ENCODE results near the gene RASSF6. TPM values are rescaled to one million over a fixed set of nuclear protein-coding genes. Genes with fewer than 3 reads are reported as not detected.
"Not testable (repeated sequence)": the region's sequence is repeated elsewhere in the genome, so short reads cannot be mapped to it uniquely, and the experiment has no call there.

The RASSF6 gene
- total RNA-seq, 4 donors from 2014 or later, result 0.26 to 1.2 (median 0.62) TPM

- H3K4me1 ChIP-seq, result peaks cover 0 to 5% (median 0%) of the 10 kb centered on the region in 4 donors
- no peaks in the 10 kb centered on the region for H3K27me3 ChIP-seq
- intact Hi-C loops (cut with DNase I), result loop anchor here (2.0 to 10.0 kb wide), 2 partner anchors 61 to 339 kb away; no protein-coding TSS in a partner anchor
- H3K9me3 ChIP-seq, result no peaks in the 10 kb centered on the region
- DNase-seq (ENCODE audit: extremely low spot score), result no peak
- H3K27ac ChIP-seq (replicated peaks in 1 of 4), result no peak overlapping the region
- TF ChIP-seq, protein P1, sequence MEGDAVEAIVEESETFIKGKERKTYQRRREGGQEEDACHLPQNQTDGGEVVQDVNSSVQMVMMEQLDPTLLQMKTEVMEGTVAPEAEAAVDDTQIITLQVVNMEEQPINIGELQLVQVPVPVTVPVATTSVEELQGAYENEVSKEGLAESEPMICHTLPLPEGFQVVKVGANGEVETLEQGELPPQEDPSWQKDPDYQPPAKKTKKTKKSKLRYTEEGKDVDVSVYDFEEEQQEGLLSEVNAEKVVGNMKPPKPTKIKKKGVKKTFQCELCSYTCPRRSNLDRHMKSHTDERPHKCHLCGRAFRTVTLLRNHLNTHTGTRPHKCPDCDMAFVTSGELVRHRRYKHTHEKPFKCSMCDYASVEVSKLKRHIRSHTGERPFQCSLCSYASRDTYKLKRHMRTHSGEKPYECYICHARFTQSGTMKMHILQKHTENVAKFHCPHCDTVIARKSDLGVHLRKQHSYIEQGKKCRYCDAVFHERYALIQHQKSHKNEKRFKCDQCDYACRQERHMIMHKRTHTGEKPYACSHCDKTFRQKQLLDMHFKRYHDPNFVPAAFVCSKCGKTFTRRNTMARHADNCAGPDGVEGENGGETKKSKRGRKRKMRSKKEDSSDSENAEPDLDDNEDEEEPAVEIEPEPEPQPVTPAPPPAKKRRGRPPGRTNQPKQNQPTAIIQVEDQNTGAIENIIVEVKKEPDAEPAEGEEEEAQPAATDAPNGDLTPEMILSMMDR (IDR thresholded peaks at IDR 0.05), result peak; percentile 48 to 62 (median 56)
- no peak for TF ChIP-seq EP300 (IDR thresholded peaks at IDR 0.05)
- H3K4me3 ChIP-seq, result no peak overlapping the region
- no peaks in the 10 kb centered on the region for H3K36me3 ChIP-seq
- 3% methylated on average over 7 of the region's 7 CpGs for WGBS
These were observed 33.5 kb upstream of the RASSF6 start for GRCh38 chr4:73653695-73654106.

DNA sequence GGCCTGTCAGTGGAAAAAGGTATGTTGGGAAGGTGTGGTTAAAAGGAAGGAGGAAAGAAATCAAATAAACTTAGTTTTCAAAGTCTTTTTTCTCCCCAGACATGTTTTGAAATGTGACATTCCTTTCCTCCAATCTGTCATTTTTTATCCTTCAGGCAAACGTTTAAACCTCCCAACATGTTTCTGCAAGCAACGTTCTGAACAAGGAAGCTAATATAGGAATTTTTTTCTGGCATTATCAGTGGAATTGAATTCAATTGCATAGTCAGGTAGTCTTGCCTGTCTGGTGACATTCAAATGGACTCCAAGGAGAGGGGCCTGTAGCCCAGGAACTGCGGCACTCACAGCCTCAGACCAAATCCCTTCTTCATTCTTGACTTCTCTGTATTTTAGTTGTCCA, 30.0 kb upstream of the RASSF6 start:
- no peaks in the 10 kb centered on the region for H3K27me3 ChIP-seq
- peaks cover 0 to 5% (median 0%) of the 10 kb centered on the region in 4 donors for H3K4me1 ChIP-seq
- TF ChIP-seq POLR2A (IDR thresholded peaks at IDR 0.05; ENCODE audit: low read depth) (no peak), POLR2AphosphoS5 (IDR thresholded peaks at IDR 0.05) (no peak), EP300 (IDR thresholded peaks at IDR 0.05) (no peak)
- TF ChIP-seq, protein P1 (IDR thresholded peaks at IDR 0.05), result no peak
- WGBS, result 62% methylated on average over 3 of the region's 3 CpGs
- H3K9me3 ChIP-seq, result no peaks in the 10 kb centered on the region
- H3K27ac ChIP-seq (replicated peaks in 1 of 4), result no peak overlapping the region
- H3K4me3 ChIP-seq, result no peak overlapping the region
- intact Hi-C loops (cut with DNase I), result loop anchor here (10.0 kb wide), 1 partner anchor 335 kb away; no protein-coding TSS in a partner anchor
- H3K36me3 ChIP-seq, result no peaks in the 10 kb centered on the region
- no peak for DNase-seq (ENCODE audit: extremely low spot score)

DNA sequence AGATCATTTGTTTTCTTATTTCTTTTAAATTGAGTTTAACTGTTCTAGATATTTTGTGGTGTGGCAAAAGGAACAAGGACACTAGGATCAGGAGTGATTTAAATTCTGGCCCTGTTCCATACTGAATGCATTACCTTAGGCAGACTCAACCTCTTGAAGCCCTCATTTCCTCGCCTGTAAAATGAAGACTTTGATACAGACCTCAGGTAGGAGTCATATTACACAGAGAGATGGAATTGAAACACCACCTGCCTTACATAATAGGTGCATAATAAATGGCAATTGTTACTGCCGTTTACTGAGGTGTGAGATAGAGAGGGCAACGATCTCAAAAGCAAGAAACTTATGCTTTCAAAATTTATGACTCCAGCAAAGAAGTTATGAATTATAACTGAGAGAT, 28.2 kb upstream of the RASSF6 start:
- H3K4me3 ChIP-seq, result no peak overlapping the region
- 89% methylated on average over 3 of the region's 3 CpGs for WGBS
- no peaks in the 10 kb centered on the region for H3K9me3 ChIP-seq
- no peak for DNase-seq (ENCODE audit: extremely low spot score)
- TF ChIP-seq, protein P1 (IDR thresholded peaks at IDR 0.05), result no peak
- no peak for TF ChIP-seq POLR2A (IDR thresholded peaks at IDR 0.05; ENCODE audit: low read depth)
- no peak for TF ChIP-seq EP300 (IDR thresholded peaks at IDR 0.05)
- no peak for TF ChIP-seq POLR2AphosphoS5 (IDR thresholded peaks at IDR 0.05)
- intact Hi-C loops (cut with DNase I), result no loop called here
- peaks cover 0 to under 1% (median 0%) of the 10 kb centered on the region in 4 donors for H3K4me1 ChIP-seq
- no peak overlapping the region for H3K27ac ChIP-seq (replicated peaks in 1 of 4)
- H3K27me3 ChIP-seq, result no peaks in the 10 kb centered on the region
- no peaks in the 10 kb centered on the region for H3K36me3 ChIP-seq

DNA sequence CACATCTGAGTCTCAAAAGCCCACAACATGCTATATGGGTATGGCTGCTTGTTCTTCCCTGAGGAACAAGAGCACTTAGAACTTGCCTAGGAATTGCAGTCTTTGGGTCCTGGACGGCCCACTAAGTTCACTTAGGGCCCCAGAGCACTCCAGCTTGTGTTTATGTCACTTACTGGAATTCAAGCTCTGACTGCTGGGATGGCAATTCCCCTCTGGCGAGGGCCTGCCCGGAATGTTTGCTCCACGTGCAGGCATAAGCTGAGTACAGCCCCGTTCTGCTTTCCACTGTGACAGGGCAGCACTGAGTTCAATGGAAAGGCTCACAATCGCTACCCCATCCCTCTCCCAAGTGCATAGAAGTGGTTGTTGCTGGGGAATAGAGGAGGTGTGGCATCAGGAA, 25.9 kb upstream of the RASSF6 start:
- Histone ChIP-seq H3K4me1 (no peaks in the 10 kb centered on the region), H3K4me3 (no peak overlapping the region), H3K9me3 (no peaks in the 10 kb centered on the region), H3K36me3 (no peaks in the 10 kb centered on the region), H3K27me3 (no peaks in the 10 kb centered on the region), H3K27ac (replicated peaks in 1 of 4) (no peak overlapping the region)
- WGBS, result 72% methylated on average over 6 of the region's 6 CpGs
- no peak for DNase-seq (ENCODE audit: extremely low spot score)
- TF ChIP-seq POLR2A (IDR thresholded peaks at IDR 0.05; ENCODE audit: low read depth) (no peak), POLR2AphosphoS5 (IDR thresholded peaks at IDR 0.05) (no peak), EP300 (IDR thresholded peaks at IDR 0.05) (no peak)
- TF ChIP-seq, protein P1 (IDR thresholded peaks at IDR 0.05), result no peak
- intact Hi-C loops (cut with DNase I), result no loop called here

- Histone ChIP-seq H3K27ac (replicated peaks in 1 of 4) (no peak overlapping the region), H3K4me1 (no peaks in the 10 kb centered on the region), H3K36me3 (no peaks in the 10 kb centered on the region), H3K9me3 (no peaks in the 10 kb centered on the region), H3K4me3 (no peak overlapping the region), H3K27me3 (no peaks in the 10 kb centered on the region)
- no peak for DNase-seq (ENCODE audit: extremely low spot score)
- intact Hi-C loops (cut with DNase I), result no loop called here
- TF ChIP-seq EP300 (IDR thresholded peaks at IDR 0.05) (no peak), POLR2A (IDR thresholded peaks at IDR 0.05; ENCODE audit: low read depth) (no peak), POLR2AphosphoS5 (IDR thresholded peaks at IDR 0.05) (no peak)
- TF ChIP-seq, protein P1 (IDR thresholded peaks at IDR 0.05), result no peak
- WGBS, result 100% methylated on average over 2 of the region's 2 CpGs
These were observed 11.5 kb upstream of the RASSF6 start for GRCh38 chr4:73631565-73632226.

DNA sequence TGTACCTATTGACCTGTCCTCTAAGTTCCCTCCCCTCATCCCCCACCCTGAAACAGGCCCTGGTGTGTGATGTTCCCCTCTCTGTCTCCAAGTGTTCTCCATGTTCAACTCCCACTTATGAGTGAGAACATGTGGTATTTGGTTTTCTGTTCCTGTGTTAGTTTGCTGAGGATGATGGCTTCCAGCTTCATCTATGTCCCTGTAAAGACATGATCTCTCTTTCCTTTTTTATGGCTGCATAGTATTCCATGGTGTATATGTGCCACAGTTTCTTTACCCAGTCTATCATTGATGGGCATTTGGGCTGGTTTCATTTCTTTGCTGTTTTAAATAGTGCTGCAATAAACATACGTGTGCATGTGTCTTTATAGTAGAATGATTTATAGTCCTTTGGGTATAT, 8.6 kb upstream of the RASSF6 start:
- intact Hi-C loops (cut with DNase I); H3K9me3 ChIP-seq; H3K27me3 ChIP-seq; H3K27ac ChIP-seq (replicated peaks in 1 of 4); H3K4me1 ChIP-seq; DNase-seq (ENCODE audit: extremely low spot score); H3K36me3 ChIP-seq; H3K4me3 ChIP-seq: not testable (repeated sequence)
- 78% methylated on average over 1 of the region's 1 CpG for WGBS

Data from esophagus muscularis mucosa (tissue), 4 donors.